Astrocyte of the spinal cord (primary cell): ENCODE data around the gene SPATA21.

ENCODE experiments used
- DNase-seq: peaks from one replicate; pipeline ENCODE4 v3.0.0; 2011; ENCODE audit warnings: low read depth, low spot score
- H3K4me3 ChIP-seq: 2 replicates; pipeline ENCODE4 v1.5.1; 2011; ENCODE audit warnings: low read depth, mild to moderate bottlenecking, low read length, moderate library complexity
- in situ Hi-C: cut with HindIII; loops from 2 replicates; pipeline ENCODE4 v1.10.0; 2017; ENCODE audit warnings: low sequenced_read_pairs
- TF ChIP-seq, protein P1 (sequence below): IDR thresholded peaks from 2 replicates; pipeline ENCODE4 v1.5.1; 2012; ENCODE audit warnings: low read depth, mild to moderate bottlenecking, low read length, inconsistent platforms

Gene SPATA21

DNA sequence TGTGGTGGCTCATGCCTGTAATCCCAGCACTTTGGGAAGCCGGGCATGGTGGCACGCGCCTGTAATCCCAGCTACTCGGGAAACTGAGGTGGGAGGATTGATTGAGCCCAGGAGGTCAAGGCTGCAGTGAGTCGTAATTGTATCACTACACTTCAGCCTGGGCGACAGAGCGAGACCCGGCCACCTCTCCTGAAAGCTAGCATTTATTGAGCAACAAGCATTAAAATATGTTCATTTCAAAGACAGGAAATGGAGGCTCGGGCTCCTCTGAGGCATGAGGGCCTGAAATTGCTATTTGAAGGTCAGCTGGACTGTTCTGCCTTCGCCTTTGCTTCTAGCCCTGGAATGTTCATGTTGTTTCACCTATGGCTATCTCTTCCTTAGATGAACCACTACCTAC, 34.5 kb downstream of the SPATA21 start:
- TF ChIP-seq, protein P1, sequence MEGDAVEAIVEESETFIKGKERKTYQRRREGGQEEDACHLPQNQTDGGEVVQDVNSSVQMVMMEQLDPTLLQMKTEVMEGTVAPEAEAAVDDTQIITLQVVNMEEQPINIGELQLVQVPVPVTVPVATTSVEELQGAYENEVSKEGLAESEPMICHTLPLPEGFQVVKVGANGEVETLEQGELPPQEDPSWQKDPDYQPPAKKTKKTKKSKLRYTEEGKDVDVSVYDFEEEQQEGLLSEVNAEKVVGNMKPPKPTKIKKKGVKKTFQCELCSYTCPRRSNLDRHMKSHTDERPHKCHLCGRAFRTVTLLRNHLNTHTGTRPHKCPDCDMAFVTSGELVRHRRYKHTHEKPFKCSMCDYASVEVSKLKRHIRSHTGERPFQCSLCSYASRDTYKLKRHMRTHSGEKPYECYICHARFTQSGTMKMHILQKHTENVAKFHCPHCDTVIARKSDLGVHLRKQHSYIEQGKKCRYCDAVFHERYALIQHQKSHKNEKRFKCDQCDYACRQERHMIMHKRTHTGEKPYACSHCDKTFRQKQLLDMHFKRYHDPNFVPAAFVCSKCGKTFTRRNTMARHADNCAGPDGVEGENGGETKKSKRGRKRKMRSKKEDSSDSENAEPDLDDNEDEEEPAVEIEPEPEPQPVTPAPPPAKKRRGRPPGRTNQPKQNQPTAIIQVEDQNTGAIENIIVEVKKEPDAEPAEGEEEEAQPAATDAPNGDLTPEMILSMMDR, result no peak
- in situ Hi-C loops, result no loop called here
- no peak overlapping the region for H3K4me3 ChIP-seq
- no peak for DNase-seq

DNA sequence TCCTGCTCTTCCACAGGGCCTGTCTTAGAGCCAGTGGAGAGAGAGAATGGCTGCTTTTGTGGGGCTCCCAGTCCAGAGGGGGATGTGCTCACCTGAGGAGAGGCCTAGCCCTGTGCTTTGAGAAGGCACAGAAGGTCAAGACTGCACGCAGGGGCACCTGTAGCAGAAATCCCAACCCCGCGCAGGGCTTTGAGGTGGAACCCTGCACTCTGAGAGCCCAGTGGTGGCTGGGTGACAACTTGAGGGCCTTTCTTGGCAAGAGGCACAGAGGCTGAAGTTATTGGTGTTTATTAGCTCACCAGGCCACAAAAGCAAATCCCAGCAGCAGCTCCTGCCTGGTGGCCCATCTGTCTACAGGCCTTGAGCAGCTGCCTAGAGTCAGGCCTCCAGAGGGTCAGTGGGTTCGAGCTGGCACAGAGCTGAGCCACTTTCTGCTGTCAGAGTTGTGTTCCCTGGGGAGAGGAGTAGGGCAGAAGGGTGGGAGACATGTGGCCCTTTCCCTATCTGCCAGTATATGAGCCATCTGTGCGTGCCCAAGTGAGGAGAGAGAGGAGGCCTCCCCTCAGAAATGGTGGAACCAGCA, 38.8 kb downstream of the SPATA21 start:
- TF ChIP-seq, protein P1, result no peak
- DNase-seq, result no peak
- in situ Hi-C loops, result no loop called here
- no peak overlapping the region for H3K4me3 ChIP-seq

DNA sequence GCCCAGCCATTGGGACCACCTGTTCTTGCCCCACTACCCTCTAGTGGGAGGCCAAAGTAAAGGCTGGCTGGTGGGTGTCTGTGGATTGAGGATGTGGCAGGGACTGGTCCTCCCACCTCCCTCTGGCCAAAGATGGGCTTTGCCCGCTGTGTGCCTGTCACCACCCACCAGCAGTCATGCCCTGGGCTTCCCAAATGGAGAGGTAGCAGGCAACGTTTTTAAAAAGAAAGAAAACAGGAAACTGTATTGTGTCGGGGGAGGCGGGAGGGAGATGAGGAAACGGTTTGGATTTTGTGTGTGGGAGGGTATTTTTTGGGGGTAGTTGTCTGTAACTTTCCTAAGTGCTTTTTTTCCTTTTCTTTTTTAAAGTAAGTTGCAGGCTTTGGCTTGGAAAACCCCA, 40.1 kb downstream of the SPATA21 start:
- in situ Hi-C loops, result no loop called here
- H3K4me3 ChIP-seq, result no peak overlapping the region
- no peak for DNase-seq
- TF ChIP-seq, protein P1, result no peak

DNA sequence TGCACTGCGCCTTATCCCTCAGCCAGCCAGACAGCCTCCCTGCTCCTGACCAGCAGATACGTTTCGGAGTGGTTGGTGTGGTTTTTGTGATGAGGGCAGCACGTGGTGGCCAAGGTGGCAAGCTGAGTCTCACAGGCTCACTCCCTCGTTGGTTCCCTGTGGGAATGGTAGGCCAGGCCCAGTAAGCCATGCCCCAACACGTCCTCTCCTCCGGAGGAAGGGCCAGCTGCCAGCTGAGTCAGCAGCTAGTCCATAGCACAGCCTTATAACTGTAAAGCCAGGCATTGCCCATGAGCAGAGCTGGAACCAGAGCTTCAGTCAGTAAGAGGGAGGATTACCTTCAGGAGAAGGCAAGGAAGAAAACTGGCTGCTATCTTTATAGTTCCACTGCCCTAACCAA, 40.6 kb downstream of the SPATA21 start:
- no peak overlapping the region for H3K4me3 ChIP-seq
- peak; percentile 81 for DNase-seq
- in situ Hi-C loops, result no loop called here
- TF ChIP-seq, protein P1, result no peak

DNA sequence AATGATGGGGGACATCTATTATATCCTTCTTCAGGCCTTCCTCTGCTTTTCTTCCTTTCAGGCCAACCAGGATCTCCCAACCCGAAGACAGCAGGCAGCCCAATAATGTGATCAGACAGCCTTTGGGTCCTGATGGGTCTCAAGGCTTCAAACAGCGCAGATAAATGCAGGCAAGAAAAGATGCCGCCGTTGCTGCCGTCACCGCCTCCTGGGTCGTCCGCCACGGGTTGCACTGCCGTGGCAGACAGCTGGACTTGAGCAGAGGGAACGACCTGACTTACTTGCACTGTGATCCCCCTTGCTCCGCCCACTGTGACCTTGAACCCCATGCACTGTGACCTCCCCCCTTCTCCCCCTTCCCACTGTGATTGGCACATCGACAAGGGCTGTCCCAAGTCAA, 42.2 kb downstream of the SPATA21 start:
- in situ Hi-C loops, result no loop called here
- no peak for DNase-seq
- no peak overlapping the region for H3K4me3 ChIP-seq
- TF ChIP-seq, protein P1, result no peak

DNA sequence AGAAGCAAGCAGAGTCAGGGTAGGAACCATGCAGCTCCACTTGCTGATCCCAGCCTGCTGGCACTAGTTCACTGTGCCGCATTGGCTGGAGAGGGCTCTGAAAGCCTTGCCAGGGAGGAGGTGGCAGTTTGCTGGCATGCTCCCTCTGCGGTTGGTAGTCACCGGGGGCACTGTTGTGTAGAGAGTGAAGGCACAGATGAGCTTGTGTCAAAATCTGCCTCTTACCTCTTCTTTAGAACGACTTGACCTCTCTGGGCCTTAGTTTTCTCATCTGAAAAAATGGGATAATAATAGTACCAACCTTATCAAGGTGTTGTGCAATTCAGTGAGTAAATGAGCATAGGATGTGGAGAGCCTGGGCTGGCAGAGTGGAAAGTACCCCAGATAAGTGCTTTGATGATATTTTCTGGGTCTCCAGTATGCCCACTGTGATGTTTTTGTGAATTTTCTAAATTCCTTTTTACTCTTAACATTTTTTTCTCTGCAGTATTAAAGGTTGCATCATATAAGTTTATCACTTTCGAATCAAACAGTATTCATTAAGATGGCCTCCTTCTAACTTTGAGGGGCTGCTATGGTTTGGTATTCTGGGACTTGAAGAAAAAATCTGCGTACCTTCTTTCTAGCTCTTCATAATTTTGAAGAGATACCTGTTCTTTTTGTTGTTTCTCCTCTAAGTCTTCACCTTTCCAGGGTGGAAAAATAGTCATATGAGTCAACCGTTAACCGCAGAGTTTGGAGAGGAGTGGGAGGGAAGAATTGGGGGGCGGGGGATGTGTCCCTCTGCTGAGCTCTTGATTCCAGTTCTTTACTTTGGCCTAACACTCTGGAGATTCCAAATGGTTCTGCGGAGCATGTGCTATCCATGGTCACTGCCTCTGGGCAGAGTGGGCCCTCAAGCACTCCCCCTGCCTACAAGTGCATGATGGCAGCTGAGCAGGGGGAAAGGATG, 43.4 kb downstream of the SPATA21 start:
- DNase-seq, result no peak
- in situ Hi-C loops, result no loop called here
- TF ChIP-seq, protein P1, result no peak
- no peak overlapping the region for H3K4me3 ChIP-seq
